GM19452 (cell line): Measurements from ENCODE around the gene LUC7L.
"Not testable (repeated sequence)": the region's sequence is repeated elsewhere in the genome, so short reads cannot be mapped to it uniquely, and the experiment has no call there.

Experiments
- ATAC-seq: cut with Tn5 transposase; IDR thresholded peaks from one replicate; pipeline ENCODE4 v1.9.1; 2021; ENCODE audit not compliant: unreplicated experiment

Gene LUC7L, protein sequence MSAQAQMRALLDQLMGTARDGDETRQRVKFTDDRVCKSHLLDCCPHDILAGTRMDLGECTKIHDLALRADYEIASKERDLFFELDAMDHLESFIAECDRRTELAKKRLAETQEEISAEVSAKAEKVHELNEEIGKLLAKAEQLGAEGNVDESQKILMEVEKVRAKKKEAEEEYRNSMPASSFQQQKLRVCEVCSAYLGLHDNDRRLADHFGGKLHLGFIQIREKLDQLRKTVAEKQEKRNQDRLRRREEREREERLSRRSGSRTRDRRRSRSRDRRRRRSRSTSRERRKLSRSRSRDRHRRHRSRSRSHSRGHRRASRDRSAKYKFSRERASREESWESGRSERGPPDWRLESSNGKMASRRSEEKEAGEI

DNA sequence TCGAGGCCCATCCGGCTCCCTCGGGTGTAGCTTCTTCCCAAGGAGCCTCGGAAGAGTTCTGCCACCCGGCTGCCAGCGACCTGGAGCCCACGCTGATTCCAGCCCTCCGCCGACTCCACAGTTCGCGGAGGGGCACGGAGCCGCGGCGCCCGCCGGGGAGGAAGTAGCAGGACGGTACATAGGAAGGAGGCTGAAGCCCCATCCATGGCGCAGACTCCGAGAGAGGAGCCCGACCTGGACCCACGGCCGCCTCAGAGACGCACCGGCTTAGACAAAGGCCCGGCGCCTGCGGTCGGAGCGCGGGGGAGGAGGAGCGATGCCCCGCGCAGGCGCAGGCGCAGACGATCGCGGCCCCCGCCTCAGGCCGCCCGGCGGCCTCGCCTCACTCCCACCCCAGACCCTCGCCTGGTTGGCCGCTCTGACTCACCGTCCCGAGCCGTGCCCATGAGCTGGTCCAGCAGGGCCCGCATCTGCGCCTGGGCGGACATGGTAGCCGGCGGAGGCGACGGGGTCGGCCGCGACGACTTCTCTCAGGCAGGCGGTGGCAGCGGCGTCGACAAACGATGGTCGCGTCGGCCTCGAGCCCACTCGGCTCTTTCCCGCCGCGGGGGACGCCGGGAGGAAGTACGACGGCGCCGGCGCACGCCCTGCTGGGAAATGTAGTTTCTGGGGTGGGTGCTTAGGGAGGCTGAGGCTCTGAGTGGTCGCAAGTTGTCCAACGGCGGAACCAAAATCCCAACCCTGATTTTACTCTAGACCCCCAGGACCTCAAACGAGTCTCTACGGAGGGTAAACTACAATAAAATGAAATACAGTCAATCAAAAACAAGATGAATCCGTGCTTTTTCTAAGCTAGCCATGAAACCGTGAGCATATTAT, at the start of gene LUC7L:
Gene LUC7L (minus strand): TSS at position 598 of the 879 bp plus-strand sequence. CDS start 110 bp downstream, at position 488.
- peak; percentile 85 for ATAC-seq

DNA sequence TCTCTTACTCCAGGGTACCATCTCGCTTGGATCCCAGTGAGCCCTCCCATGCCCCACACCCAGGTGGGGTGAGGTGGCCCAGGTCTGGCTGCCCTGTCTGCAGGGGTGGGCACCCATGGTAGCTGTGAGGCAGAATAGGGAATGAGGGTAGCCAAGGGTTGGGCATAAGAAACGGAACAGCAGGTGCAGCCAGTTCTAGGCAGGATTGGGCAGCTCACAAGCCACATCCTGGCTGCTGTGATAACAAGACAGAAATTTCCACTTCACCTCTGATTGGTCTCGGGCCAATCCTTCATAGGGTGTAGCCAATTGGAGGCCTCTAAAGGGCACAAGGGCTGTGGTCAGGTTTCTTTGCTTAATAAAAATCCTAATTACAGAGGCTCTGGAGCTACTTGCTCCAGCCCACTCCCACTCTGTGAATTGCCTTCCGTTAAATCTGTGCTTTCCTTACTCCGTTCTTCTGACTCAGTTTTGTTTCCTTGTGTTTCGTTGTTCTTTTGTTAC, 49.7 kb upstream of the LUC7L start:
- ATAC-seq = no peak

DNA sequence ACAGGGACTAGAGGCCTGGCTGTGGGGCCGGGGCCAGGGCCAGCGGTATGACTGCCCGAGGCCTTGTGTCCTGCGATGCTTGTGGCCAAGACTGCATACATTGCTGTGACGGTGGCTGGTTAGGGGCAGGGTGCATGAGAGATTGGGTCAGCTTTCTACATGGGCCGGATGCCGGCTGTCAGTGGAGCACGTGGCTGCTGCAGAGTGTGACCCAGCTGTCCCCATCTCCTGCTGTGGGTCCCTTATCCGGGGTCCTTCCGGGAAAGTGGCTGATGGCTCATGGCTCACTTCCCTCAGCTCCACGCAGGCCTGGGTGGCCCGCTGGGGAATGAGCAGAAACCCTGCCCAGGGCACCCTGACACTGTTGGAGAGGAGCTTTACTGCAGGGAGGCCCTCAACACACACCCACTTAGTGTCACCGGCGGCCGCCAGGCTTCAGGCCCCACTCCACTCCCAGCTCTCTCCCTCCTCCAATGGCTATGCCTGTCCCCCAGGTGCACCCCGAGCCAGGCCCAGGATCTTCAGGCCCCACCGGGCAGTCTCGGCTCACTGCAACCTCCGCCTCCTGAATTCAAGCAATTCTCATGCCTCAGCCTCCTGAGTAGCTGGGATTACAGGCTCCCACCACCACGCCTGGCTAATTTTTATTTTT, 47.3 kb upstream of the LUC7L start:
- ATAC-seq = no peak

DNA sequence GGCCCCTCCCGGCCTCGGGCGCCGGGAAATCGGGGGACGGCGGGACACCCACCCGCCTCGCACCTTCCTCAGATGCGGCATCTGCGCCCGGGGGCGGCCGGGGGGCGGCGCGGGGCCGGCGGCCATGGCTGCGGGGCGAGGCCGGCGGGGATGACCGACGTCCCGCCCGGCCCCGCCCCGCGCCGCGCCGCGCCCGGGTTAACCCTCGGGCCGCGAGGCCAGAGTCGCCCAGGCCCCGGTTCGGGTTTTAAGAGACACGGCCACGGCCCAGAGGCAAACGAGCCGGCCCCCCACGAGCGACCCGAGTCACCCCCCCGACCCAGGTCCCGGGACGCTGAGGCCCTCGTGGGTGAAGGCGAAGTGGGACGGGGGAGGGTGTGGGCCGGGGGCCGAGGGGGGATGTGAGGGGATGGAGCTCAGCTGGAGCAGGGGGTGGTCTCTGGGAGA, 46.6 kb upstream of the LUC7L start, which contains the start of gene RGS11:
Gene RGS11 (minus strand): TSS at position 159 of the 447 bp plus-strand sequence. CDS start 33 bp downstream, at position 126.
- no peak for ATAC-seq

DNA sequence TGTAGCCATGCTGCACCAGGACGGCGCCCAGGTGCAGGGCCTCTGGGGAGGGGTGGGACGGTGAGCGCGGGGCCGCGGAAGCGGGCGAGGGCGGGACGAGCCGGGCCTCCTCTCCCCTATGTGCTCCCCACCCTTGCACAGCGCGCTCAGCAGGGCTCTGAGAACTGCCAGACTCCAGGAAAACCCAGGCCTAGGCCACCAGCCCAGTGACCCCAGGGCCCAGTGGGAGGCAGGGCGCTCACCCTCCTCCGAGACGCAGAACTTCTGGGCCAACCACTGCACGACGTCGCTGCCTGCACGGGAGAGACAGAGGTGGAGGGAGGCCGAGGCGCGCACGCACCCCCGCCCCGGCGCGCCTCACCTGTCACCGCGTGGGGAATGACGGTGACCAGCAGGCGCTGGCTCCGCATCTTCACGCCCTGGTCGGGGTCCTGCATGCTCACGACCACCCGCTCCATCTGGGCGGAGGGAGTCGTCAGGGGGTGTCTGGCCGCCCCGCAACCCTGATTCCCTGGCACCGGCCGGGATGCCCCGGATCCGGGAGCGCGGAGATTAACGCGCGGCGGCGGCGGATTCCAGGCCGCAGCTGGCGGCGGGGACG, 45.9 kb upstream of the LUC7L start:
- ATAC-seq = no peak

DNA sequence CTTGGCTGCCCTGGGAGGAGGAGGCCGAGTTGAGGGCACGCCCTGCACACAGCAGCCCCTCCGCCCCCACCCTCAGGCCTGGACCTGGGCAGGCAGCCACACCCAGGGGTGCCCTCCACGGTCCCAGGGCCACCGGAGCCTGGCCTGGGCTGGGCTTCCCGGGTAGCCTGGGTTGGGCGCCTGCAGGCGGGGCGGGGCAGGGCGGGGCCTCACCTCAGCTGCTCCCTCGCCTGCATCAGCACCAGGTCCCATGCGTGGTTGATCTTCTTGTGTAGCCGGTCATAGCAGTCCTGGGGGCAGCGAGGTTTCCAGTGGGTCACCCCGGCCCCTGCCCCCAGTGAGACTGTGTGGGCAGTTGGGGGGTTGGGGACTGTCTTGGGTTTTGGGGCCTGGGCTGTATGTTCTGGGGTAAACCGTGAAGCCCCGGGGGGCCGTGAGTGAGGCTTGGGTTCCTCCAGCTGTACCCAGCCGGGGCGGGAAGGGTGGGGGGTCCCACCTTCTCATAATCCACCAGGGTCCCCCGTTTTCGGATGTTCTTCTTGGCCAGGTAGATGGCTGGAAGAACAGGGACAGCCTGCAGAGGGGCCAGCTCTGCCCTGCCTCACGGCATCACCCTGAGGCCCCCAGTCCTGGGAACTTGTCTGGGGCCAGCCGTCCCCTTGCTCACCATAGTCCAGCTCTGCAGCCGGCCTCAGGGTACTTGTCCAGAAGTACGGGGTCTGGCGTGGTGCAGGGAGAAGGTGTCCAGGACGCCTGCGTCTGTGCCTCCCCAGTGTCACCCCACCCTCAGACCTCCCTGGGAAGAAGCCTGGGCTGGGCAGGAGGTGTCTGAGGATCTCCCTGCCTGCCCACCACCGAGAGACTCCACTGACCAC, 44.5 kb upstream of the LUC7L start:
- no peak for ATAC-seq

DNA sequence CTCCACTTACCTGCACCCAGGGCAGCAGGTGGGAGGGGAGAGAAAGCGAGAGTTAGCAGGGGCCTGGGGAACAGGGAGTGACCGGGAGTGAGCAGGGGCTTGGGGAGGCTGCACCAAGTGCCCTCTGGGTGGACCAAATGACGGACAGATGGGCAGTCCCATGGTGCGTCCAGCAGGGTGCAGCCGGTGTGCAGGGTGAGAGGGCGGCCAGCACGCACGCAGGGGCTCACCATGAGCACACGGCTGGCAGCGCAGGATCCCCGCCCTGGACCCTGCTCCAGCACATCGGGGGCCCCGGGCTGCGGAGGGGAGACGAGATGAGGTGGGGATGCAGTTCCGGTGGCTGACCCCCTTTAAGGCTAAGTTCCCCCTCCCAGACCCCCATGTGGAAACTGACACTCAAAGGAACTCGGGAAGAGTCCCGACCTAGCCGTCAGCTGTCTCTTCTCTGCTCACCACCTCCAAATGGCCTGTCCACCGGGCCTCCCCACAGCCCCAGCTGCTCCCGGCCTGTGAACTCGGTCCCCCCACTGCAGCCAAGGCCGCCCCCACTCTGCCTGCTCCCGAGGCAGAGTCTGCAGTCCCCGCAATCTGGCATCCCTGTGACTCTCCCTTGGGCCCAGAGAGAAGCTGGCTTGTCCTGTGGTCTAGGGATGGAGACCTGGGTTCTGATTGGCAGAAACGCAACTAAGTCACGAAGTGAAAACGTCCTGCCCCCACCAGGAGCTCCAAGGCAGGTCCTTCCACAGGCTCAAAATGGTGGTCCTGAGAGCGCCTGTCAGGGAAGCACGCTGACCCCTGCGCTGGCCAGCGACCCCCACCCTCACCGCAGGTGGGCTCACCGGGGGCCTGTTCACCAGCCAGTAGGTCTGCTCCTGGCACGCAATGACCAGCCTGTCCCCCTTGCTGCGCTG, 43.6 kb upstream of the LUC7L start:
- no peak for ATAC-seq

DNA sequence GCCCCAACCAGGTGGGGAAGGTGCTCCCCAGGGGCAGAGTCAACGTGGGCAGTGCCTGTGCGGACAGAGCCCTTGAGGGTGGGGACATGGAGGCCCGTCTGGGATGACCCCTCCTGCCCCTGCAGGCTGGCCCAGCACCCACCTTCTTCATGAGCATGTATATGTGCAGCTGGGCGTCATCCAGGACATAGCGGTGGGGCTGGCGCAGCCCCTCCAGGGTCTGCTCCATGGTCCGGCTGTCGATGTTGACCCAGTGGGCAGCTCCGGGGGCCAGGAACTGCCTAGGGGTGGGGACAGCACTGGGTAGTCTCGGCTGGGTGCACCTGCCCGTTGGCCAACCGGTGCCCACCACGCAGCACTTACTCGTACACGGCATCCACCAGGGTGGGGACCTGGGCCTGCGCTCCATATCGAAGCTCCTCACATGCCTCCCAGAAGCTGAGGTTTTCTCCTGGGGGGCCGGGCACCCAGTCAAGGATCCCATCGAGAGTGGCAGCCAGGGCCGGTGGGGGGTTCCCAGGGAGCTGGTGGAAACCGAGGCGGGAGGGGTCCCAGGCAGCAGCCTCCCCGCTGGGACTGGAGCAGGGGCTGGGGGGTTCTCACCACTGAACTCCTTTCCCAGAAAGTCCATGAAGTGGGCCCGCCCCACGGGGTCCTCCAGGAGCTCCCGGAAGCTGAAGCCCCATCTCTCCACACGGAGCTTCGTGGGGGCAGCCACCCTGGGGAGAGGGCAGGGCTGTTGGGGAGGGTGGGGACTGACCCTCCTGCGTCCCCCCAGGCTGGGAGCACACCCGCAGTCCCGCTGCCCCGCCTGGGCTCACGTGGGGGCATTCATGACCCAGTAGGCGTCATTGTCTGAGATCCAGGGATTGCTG, 41.4 kb upstream of the LUC7L start:
- ATAC-seq = no peak

DNA sequence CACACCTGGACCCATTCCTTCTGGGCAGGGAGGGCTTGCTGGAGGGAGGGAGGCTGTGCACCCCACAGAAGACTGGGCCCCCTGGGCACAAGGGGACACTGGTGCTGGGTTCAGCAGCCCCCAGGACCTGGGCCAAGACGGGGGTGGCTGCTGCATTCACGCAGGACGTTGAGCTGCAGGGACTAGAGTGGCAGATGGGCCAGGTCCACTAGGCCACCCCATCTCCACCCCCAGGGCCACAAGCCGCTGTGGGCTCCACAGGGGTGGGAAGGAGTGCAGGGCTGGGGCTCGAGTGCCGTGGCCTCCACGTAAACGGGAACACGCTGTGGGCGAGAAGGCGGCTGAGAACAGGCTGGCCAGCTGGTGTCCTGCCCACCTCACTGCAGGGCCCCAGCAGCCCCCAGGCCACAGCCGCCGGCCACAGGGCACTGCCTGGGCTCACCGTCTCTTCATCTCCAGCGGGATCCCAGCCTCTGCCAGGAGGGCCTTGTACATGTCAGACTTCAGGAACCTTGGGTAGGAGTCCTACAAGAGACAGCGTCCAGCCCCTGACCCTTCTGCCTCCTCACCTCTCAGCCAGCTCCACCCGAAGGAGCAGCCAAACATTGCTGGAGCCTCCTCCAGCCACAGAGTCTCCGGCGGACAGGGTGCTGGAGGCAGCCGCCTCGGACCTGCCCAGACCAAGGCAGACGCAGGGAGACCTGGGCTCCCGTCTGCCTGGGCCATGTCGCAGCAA, 40.0 kb upstream of the LUC7L start:
- ATAC-seq = no peak

DNA sequence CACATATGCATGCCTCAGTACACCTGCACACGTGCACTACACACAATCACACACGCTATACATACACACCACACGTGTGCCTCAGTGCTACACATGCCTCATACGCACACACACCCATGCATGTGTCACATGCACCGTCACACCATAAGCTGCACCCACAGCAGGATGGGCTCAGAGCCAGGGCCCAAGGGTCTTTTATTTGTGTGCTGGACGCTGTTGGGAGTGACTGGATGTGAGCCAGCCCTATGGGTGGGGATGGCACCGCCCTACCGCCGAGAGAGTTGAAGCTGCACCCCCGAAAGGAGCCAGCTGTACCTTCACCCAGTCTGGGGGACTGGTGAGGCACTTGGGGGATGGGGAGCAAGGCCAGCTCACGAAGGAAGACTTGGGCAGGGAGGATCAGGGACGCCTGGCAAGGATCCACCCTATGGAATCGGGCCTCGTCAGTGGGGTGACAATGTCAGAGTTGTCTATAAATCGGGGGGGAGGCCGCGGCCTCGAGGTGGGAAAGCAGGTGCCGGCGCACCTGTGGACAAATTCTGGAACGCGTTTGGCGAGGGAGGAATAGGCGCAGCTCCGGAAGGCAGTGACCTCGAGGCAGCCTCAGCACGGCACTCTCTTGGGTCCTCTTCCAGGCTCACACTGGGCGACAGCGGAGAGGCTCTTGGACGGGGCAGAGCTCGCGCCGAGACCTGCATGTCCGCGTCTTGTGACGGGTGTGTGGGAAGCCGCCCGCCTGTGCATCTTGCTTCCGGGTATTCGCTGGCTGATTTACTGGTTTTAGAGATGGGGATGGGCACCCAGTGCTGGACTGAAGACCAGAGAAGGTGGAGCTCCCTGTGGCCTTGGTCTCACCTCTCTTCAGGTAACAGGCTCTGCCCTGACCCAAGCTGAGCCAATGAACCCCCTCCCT, 39.1 kb upstream of the LUC7L start:
- no peak for ATAC-seq

DNA sequence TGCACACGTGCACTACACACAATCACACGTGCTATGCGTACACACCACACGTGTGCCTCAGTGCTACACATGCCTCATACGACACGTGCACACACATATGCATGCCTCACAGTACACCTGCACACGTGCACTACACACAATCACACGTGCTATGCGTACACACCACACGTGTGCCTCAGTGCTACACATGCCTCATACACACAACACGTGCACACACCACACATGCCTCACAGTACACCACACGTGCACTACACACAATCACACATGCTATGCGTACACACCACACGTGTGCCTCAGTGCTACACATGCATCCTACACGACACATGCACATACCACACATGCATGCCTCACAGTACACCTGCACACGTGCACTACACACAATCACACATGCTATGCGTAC, 38.3 kb upstream of the LUC7L start:
- not testable (repeated sequence) for ATAC-seq

DNA sequence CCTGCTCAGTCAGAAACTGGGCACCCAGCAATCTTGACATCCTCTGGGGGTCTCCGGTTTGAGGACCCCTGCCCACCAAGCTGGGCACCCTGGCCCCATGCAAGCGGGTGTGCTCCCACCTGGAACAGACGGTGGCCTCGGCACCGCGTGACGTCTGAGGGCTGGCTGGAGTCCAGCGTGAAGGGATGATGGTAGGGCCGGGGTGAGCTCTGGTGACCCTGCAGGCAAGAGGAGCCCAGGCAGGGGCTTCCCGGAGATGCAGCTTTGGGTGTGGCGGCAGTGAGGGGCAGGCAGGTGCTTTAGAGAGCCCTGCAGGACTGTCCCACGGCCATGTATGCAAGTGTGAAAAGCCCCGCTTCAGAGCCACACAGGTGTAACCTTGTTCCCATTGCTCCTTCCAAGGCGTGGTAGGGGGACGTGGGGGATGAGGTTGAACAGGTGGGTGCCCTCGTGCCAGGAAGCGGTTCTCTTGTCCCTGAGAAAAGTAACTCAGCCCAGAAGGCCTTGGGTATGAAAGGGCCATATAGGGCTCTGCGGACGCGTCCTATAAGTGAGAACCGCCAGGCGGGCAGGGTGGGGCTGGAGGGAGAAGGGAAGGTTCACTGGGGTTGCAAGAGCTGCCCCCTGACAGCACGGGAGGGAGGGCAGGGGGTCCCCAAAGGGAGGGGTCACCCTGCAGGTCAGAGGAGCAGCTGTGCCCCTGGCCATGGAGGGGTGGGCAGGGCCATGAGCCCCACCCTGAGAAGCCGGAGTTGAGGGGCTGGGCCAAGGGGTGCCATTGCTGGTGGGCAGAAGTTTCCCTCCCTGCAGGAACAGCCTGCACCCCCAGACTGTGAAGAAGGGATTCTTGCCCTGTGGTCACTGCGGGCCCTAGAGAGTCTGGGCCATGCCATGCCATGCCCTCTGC, 37.3 kb upstream of the LUC7L start:
- ATAC-seq = no peak

DNA sequence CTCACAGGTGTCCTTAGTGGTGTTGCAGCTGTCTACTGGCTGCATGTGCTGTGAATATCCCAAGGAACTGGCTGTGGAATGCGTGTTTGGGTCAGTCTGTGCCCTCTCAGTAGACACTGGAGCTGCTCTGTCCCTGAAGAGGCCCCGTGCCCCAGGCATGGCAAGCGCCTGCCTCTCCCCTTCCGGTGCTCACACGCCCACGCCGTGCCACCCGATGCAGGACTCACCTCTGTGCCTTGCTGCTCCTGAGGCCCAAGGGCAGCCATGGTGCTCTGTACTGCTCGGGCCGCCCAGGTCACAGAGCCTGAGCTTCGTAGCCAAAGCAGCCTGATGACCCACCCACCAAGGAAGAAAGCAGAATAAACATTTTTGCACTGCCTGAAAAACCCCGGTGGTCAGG, 36.5 kb upstream of the LUC7L start:
- no peak for ATAC-seq

DNA sequence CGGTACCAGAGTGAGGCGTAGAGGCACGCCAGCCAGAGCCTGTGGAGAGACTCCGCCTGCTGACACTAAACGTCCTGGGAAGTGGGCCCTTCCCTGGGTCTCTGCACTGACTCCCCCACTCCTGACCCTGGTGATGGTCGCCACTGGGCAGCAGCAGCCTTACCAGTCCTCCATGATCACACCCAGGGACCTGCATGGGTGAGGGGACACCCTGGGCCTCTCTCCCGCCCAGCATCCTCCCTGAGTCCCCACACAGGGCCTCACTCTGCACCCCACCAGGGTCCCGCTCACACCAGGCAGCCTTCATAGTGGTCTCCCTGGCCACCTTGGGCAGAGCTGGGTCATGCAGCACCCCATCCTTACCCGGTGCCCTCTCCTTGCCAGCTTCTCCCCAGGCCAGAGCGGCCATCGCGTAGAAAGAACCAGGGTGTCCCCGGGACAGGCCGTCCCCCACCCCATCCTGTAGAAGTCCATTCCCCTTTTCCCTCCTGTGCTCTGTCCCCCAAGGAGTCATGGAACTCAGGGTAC, 35.8 kb upstream of the LUC7L start:
- no peak for ATAC-seq

DNA sequence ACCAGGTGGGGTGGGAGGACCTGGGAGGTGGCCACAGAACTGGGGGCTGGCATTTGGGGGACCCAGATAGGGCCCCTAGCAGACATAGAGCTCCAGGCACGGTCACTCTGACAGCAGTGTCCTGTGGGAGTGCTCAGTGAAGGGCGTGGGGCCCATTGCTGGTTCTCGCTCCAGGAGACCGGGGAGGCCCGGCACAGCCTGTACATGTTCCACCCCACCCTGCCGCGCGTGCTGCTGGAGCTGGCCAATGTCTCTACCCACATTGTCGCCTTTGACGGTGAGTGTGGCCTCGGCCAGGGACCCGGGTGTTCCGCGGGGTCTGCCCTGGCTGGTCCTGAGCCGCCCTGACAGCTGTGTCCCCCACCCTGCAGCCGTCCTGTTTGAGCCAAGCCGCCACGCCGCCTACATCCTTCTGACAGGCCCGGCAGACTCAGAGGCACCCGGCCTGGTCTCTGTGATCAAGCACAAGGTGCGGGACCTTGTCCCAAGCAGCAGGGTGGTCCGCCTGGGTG, 35.2 kb upstream of the LUC7L start:
- ATAC-seq = no peak
